Measurements from ENCODE around the gene NAV3. TPM values are rescaled to one million over a fixed set of nuclear protein-coding genes. Genes with fewer than 3 reads are reported as not detected.

The NAV3 gene
- total RNA-seq, 2 donors from 2014 or later = 0.72 to 1.9 TPM

DNA sequence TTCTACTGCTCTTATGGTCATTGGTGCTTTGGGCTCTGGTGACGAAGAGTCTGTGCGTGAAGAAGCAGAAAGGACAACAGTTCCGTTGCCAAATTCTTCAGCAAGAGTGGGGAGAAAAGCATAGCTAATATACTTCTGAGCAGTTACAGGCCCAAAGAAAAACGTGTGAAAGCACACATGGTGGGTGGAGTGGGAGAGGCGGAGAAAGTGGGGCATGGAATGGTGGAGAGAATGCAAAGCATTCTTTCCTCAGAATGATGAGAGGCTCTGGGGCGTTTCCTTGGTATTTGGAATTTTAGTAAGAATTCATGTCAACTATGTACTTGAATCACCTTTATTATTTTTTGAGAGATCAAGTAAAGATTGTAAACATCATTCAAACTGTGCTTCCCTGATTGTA, 396.1 kb downstream of the NAV3 start:
- H3K4me1 ChIP-seq = no peaks in the 10 kb centered on the region
- H3K9me3 ChIP-seq = no peaks in the 10 kb centered on the region
- TF ChIP-seq, protein P1, sequence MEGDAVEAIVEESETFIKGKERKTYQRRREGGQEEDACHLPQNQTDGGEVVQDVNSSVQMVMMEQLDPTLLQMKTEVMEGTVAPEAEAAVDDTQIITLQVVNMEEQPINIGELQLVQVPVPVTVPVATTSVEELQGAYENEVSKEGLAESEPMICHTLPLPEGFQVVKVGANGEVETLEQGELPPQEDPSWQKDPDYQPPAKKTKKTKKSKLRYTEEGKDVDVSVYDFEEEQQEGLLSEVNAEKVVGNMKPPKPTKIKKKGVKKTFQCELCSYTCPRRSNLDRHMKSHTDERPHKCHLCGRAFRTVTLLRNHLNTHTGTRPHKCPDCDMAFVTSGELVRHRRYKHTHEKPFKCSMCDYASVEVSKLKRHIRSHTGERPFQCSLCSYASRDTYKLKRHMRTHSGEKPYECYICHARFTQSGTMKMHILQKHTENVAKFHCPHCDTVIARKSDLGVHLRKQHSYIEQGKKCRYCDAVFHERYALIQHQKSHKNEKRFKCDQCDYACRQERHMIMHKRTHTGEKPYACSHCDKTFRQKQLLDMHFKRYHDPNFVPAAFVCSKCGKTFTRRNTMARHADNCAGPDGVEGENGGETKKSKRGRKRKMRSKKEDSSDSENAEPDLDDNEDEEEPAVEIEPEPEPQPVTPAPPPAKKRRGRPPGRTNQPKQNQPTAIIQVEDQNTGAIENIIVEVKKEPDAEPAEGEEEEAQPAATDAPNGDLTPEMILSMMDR (IDR thresholded peaks at IDR 0.05) = no peak
- intact Hi-C loops (cut with DNase I) = no loop called here
- no peaks in the 10 kb centered on the region for H3K27me3 ChIP-seq
- no peak overlapping the region for H3K9ac ChIP-seq (ENCODE audit: low read depth in 2 of 2, low read length in 2 of 2)
- H3K4me3 ChIP-seq = no peak overlapping the region
- no peak for DNase-seq
- no peak overlapping the region for H3K27ac ChIP-seq
- no peaks in the 10 kb centered on the region for H3K36me3 ChIP-seq

DNA sequence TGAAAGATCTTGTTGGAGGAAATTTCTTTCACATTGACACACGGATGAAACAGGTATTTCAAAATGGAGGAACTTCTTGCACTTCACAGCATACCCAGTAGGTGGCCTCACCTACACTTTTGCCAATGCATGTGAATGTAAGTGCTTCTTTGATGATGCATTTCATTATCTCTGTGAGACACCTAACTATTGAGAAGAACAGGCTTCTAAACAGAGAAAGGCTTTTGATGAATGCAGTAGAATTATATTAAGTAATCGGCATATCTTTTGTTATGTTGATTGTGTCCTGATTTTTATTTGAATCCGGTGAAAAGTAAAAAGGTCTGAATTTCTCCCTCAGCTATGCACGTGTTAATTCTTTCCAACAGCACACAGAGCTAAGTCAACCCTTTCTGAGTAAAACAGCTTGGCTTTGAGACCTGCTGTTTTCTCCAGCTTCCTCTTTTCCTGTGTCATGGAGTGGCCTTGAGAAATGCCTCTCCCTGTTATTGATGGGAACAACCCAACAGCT, 399.0 kb downstream of the NAV3 start:
- Histone ChIP-seq H3K36me3 (no peaks in the 10 kb centered on the region), H3K27me3 (no peaks in the 10 kb centered on the region), H3K9me3 (no peaks in the 10 kb centered on the region), H3K27ac (no peak overlapping the region), H3K9ac (ENCODE audit: low read depth in 2 of 2, low read length in 2 of 2) (no peak overlapping the region), H3K4me3 (no peak overlapping the region), H3K4me1 (no peaks in the 10 kb centered on the region)
- intact Hi-C loops (cut with DNase I) = no loop called here
- peak; percentile 46 for DNase-seq
- TF ChIP-seq, protein P1 (IDR thresholded peaks at IDR 0.05) = peak; percentile 49

- no peaks in the 10 kb centered on the region for H3K4me1 ChIP-seq
- no peak overlapping the region for H3K27ac ChIP-seq
- no peaks in the 10 kb centered on the region for H3K36me3 ChIP-seq
- H3K4me3 ChIP-seq = no peak overlapping the region
- H3K27me3 ChIP-seq = no peaks in the 10 kb centered on the region
- intact Hi-C loops (cut with DNase I) = no loop called here
- no peaks in the 10 kb centered on the region for H3K9me3 ChIP-seq
- TF ChIP-seq, protein P1 (IDR thresholded peaks at IDR 0.05) = no peak
- no peak for DNase-seq
- H3K9ac ChIP-seq (ENCODE audit: low read depth in 2 of 2, low read length in 2 of 2) = no peak overlapping the region
These were observed 402.1 kb downstream of the NAV3 start for GRCh38 chr12:78232756-78233155.

DNA sequence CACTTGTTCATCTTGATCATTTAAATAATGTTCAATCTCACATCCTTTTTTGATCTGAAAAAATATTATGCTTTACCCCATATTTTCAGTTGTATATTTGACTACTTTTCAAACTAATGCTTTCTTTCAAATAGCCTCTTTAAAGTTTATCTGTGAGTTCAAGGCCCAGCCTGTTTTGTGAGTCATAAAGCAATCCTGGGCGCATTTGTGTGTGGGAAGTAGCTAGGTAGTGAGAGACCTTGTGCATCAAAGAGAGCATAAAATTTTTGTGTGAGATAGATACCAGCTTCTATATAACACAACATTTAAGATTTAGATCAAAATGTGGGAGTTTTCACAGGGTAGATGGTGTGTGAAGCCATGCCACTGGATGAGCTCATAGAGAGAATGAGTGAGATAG, 405.6 kb downstream of the NAV3 start:
- no peaks in the 10 kb centered on the region for H3K4me1 ChIP-seq
- H3K4me3 ChIP-seq = no peak overlapping the region
- DNase-seq = no peak
- H3K27ac ChIP-seq = no peak overlapping the region
- intact Hi-C loops (cut with DNase I) = no loop called here
- H3K36me3 ChIP-seq = no peaks in the 10 kb centered on the region
- no peaks in the 10 kb centered on the region for H3K27me3 ChIP-seq
- H3K9me3 ChIP-seq = no peaks in the 10 kb centered on the region
- no peak overlapping the region for H3K9ac ChIP-seq (ENCODE audit: low read depth in 2 of 2, low read length in 2 of 2)
- TF ChIP-seq, protein P1 (IDR thresholded peaks at IDR 0.05) = no peak

DNA sequence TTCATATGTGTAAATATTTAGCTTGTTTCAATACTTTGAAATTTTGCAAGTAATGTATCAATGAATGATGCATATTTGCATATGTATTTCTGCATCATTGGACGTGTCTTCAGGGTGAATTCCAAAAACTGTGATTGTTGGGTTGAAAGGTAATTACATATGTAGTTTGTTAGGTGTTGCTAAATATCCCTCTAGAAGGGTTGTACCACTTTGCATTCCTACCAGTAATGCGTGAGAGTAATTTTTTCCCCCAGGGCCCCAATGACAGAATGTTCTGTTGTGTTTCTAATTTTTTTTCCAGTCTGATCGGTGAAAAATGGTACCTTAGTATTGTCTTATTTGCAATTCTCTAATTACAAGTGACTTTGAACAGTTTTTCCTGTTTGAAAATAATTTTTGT, 408.9 kb downstream of the NAV3 start:
- no peaks in the 10 kb centered on the region for H3K4me1 ChIP-seq
- DNase-seq = no peak
- H3K27ac ChIP-seq = no peak overlapping the region
- H3K4me3 ChIP-seq = no peak overlapping the region
- H3K36me3 ChIP-seq = no peaks in the 10 kb centered on the region
- H3K27me3 ChIP-seq = no peaks in the 10 kb centered on the region
- H3K9me3 ChIP-seq = no peaks in the 10 kb centered on the region
- no peak overlapping the region for H3K9ac ChIP-seq (ENCODE audit: low read depth in 2 of 2, low read length in 2 of 2)
- intact Hi-C loops (cut with DNase I) = no loop called here
- TF ChIP-seq, protein P1 (IDR thresholded peaks at IDR 0.05) = no peak

All from colonic mucosa (tissue), 4 donors.